HEK293 (cell line): ENCODE results near the gene SLC38A3.

Experiments used
- CTCF ChIP-seq: fragments of 450-650 bp; formaldehyde crosslinking; IDR thresholded peaks from 2 replicates; pipeline ENCODE4 v1.5.1; 2016; ENCODE audit warnings: missing biosample characterization, missing genetic modification characterization
- ELK4 ChIP-seq: IDR thresholded peaks from 2 replicates; pipeline ENCODE4 v1.6.1; 2011; ENCODE audit warnings: mild to moderate bottlenecking, low read depth, low read length, borderline replicate concordance
- HOXC10 ChIP-seq: sonication (generic); formaldehyde crosslinking; IDR thresholded peaks from 2 replicates; pipeline ENCODE4 v1.8.1; 2023; ENCODE audit warnings: mild to moderate bottlenecking, missing genetic modification reagents
- KLF17 ChIP-seq: fragments of 450-650 bp; formaldehyde crosslinking; IDR thresholded peaks from 2 replicates; pipeline ENCODE4 v1.5.1; 2016; ENCODE audit warnings: missing biosample characterization, missing genetic modification characterization
- KLF7 ChIP-seq: fragments of 450-650 bp; formaldehyde crosslinking; IDR thresholded peaks from 2 replicates; pipeline ENCODE4 v1.5.1; 2016; ENCODE audit warnings: missing biosample characterization, missing genetic modification characterization, borderline replicate concordance
- KLF8 ChIP-seq: fragments of 450-650 bp; formaldehyde crosslinking; IDR thresholded peaks from 2 replicates; pipeline ENCODE4 v1.5.1; 2016; ENCODE audit warnings: missing biosample characterization, missing genetic modification characterization
- PRDM10 ChIP-seq: fragments of 450-650 bp; formaldehyde crosslinking; IDR thresholded peaks from 2 replicates; pipeline ENCODE4 v1.5.1; 2016; ENCODE audit warnings: missing biosample characterization, missing genetic modification characterization
- SP2 ChIP-seq: fragments of 450-650 bp; formaldehyde crosslinking; IDR thresholded peaks from 2 replicates; pipeline ENCODE4 v1.5.1; 2016; ENCODE audit warnings: missing biosample characterization, missing genetic modification characterization
- SP7 ChIP-seq: fragments of 450-650 bp; formaldehyde crosslinking; IDR thresholded peaks from 2 replicates; pipeline ENCODE4 v1.5.1; 2016; ENCODE audit warnings: missing biosample characterization, missing genetic modification characterization
- ZFHX2 ChIP-seq: fragments of 450-650 bp; formaldehyde crosslinking; conservative IDR thresholded peaks from 2 replicates; pipeline ENCODE4 v1.5.1; 2016; ENCODE audit warnings: missing biosample characterization, missing genetic modification characterization
- ZNF350 ChIP-seq: fragments of 450-650 bp; formaldehyde crosslinking; IDR thresholded peaks from 2 replicates; pipeline ENCODE4 v1.5.0; 2017; ENCODE audit warnings: missing biosample characterization, mild to moderate bottlenecking, missing genetic modification characterization
- ZNF48 ChIP-seq: fragments of 450-650 bp; formaldehyde crosslinking; IDR thresholded peaks from 2 replicates; pipeline ENCODE4 v1.5.1; 2016; ENCODE audit warnings: missing biosample characterization, missing genetic modification characterization
- ZNF501 ChIP-seq: fragments of 450-650 bp; formaldehyde crosslinking; IDR thresholded peaks from 2 replicates; pipeline ENCODE4 v1.5.1; 2016; ENCODE audit warnings: missing biosample characterization, missing genetic modification characterization
- ZNF549 ChIP-seq: fragments of 450-650 bp; IDR thresholded peaks from 2 replicates; pipeline ENCODE4 v1.5.1; 2018; ENCODE audit warnings: missing biosample characterization, missing genetic modification characterization, mild to moderate bottlenecking, inconsistent platforms, moderate library complexity
- ZNF571 ChIP-seq: fragments of 450-650 bp; formaldehyde crosslinking; IDR thresholded peaks from 2 replicates; pipeline ENCODE4 v1.5.0; 2017; ENCODE audit warnings: missing biosample characterization, missing genetic modification characterization
- ZNF639 ChIP-seq: fragments of 450-650 bp; formaldehyde crosslinking; IDR thresholded peaks from 2 replicates; pipeline ENCODE4 v1.5.1; 2016; ENCODE audit warnings: missing biosample characterization, missing genetic modification characterization
- ZNF837 ChIP-seq: fragments of 450-650 bp; formaldehyde crosslinking; IDR thresholded peaks from 2 replicates; pipeline ENCODE4 v1.5.1; 2016; ENCODE audit warnings: missing biosample characterization, missing genetic modification characterization
- ZXDB ChIP-seq: fragments of 450-650 bp; formaldehyde crosslinking; IDR thresholded peaks from 2 replicates; pipeline ENCODE4 v1.5.1; 2016; ENCODE audit warnings: missing biosample characterization, missing genetic modification characterization
- TF ChIP-seq, protein P1 (sequence below): fragments of 450-650 bp; formaldehyde crosslinking; IDR thresholded peaks from 2 replicates; pipeline ENCODE4 v1.5.1; 2016; ENCODE audit warnings: missing biosample characterization, missing genetic modification characterization
- TF ChIP-seq, protein P2 (sequence below): fragments of 450-650 bp; formaldehyde crosslinking; conservative IDR thresholded peaks from 2 replicates; pipeline ENCODE4 v1.5.1; 2016; ENCODE audit warnings: low read depth, missing biosample characterization, missing genetic modification characterization
- TF ChIP-seq, protein P3 (sequence below): fragments of 450-650 bp; formaldehyde crosslinking; optimal IDR thresholded peaks from 2 replicates; pipeline ENCODE3; 2016; ENCODE audit warnings: missing biosample characterization, mild to moderate bottlenecking, missing genetic modification characterization

The SLC38A3 gene

DNA sequence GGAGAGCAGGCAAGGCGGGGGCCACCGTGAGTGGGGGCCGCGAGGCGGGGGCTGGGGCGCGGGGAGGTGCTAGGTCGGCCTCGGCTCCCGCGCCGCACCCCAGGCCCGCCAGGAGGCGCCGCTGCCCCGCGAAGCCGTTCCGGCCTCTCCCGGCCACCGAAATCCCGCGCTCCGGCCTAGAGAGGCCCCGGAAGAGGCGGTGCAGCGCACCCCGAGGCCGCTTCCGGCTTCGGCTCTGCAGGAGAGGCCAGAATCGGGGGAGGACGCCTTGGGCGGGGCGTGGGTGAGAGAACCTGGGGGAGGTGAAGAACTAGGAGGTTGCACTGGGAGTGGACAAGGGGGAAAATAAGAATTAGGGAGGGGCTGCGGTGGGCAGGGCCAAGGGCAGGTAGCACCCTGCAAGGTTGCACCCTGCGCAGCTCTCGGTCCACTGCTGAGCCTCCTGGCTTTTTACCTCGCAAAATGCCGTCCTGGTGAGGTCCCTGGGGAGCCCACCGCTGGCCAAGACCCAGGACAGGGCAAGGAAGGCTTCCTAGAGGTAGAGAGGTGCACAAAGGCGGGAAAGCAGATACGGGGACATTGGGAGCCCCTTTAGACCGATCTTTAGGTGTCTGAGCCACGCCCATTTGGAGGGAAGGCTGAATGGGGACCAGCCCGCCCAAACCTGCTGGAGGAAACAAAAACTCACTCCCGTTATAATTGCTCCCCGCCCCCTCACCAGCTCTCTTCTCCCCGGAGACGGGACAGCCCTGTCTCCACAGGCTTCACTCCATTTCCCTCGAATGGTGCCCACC, 22.5 kb downstream of the SLC38A3 start (continued):
- TF ChIP-seq SP7 (peak; percentile 7; the same call in 1 of the 2 replicates), ZNF549 (tag by site-specific recombination) (no peak), SP2 (tag by site-specific recombination) (peak; percentile 91), ZNF501 (tag by site-specific recombination) (peak; percentile 41; the same call in 1 of the 2 replicates), ZFHX2 (tag by site-specific recombination) (peak; percentile 92), ZNF639 (tag by site-specific recombination) (peak; percentile 22; the same call in 1 of the 2 replicates), ZNF837 (tag by site-specific recombination) (no peak), CTCF (tag by site-specific recombination) (peak; percentile 56), KLF17 (peak; percentile 40), ELK4 (no peak), HOXC10 (CRISPR knock-in tag) (no peak), PRDM10 (tag by site-specific recombination) (peak; percentile 88), KLF8 (tag by site-specific recombination) (peak; percentile 88), ZNF350 (tag by site-specific recombination) (no peak), ZXDB (tag by site-specific recombination) (peak; percentile 50; the same call in 1 of the 2 replicates), ZNF48 (no peak), KLF7 (tag by site-specific recombination) (peak; percentile 84; the same call in 1 of the 2 replicates), ZNF571 (tag by site-specific recombination) (no peak)
- TF ChIP-seq, protein P1, sequence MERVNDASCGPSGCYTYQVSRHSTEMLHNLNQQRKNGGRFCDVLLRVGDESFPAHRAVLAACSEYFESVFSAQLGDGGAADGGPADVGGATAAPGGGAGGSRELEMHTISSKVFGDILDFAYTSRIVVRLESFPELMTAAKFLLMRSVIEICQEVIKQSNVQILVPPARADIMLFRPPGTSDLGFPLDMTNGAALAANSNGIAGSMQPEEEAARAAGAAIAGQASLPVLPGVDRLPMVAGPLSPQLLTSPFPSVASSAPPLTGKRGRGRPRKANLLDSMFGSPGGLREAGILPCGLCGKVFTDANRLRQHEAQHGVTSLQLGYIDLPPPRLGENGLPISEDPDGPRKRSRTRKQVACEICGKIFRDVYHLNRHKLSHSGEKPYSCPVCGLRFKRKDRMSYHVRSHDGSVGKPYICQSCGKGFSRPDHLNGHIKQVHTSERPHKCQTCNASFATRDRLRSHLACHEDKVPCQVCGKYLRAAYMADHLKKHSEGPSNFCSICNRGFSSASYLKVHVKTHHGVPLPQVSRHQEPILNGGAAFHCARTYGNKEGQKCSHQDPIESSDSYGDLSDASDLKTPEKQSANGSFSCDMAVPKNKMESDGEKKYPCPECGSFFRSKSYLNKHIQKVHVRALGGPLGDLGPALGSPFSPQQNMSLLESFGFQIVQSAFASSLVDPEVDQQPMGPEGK (tag by site-specific recombination), result 0 out of 2 replicates have a peak, but pooled peaks have one; percentile 59
- TF ChIP-seq, protein P2, sequence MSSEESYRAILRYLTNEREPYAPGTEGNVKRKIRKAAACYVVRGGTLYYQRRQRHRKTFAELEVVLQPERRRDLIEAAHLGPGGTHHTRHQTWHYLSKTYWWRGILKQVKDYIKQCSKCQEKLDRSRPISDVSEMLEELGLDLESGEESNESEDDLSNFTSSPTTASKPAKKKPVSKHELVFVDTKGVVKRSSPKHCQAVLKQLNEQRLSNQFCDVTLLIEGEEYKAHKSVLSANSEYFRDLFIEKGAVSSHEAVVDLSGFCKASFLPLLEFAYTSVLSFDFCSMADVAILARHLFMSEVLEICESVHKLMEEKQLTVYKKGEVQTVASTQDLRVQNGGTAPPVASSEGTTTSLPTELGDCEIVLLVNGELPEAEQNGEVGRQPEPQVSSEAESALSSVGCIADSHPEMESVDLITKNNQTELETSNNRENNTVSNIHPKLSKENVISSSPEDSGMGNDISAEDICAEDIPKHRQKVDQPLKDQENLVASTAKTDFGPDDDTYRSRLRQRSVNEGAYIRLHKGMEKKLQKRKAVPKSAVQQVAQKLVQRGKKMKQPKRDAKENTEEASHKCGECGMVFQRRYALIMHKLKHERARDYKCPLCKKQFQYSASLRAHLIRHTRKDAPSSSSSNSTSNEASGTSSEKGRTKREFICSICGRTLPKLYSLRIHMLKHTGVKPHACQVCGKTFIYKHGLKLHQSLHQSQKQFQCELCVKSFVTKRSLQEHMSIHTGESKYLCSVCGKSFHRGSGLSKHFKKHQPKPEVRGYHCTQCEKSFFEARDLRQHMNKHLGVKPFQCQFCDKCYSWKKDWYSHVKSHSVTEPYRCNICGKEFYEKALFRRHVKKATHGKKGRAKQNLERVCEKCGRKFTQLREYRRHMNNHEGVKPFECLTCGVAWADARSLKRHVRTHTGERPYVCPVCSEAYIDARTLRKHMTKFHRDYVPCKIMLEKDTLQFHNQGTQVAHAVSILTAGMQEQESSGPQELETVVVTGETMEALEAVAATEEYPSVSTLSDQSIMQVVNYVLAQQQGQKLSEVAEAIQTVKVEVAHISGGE, result peak; percentile 95
- TF ChIP-seq, protein P3, sequence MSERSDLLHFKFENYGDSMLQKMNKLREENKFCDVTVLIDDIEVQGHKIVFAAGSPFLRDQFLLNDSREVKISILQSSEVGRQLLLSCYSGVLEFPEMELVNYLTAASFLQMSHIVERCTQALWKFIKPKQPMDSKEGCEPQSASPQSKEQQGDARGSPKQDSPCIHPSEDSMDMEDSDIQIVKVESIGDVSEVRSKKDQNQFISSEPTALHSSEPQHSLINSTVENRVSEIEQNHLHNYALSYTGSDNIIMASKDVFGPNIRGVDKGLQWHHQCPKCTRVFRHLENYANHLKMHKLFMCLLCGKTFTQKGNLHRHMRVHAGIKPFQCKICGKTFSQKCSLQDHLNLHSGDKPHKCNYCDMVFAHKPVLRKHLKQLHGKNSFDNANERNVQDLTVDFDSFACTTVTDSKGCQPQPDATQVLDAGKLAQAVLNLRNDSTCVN, result peak; percentile 47
